PFSK-1 (cell line): ENCODE results near the gene CAPG.

ENCODE experiments used
- POLR2AphosphoS5 ChIP-seq: IDR thresholded peaks from 2 replicates; pipeline ENCODE4 v1.6.1; 2012; ENCODE audit warnings: low read depth, mild to moderate bottlenecking, control low read depth, low read length, moderate library complexity
- TAF1 ChIP-seq: IDR thresholded peaks from 2 replicates; pipeline ENCODE4 v1.6.1; 2012; ENCODE audit warnings: low read length, control low read depth, borderline replicate concordance; ENCODE audit not compliant: insufficient read depth

DNA sequence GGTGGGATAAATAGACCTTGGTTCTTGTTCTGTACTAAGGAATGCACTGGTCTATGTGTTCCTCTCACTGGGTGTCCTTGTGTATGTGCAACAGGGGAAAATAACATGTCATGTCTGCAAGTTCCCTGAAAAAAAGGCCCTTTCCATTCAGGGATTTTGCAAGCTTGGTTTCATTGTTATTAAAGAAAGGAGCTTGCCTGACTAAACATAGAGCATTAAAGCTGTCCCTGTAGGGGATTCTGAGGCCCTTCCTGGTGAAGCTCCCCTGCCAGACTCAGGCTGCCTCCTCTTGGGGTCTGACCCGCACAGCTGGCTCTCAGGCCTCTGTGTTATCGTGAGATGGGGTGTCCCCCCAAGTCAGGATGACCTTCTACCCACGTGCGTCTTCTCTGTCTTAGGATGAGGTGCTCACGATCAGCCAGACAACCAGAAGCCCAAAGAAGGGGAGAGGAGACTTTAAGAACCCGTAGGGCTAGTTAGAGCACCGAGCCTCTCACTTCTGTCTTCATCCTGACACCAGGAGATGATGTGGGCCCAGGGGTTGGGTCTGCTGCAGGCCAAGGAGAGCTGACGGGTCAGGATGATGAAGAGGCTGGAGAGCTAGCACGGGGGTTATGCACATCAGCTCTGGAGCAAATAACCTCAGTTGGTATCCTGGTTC is 21.2 kb downstream of the CAPG start:
- TF ChIP-seq POLR2AphosphoS5: no peak
- no peak for TF ChIP-seq TAF1
